IMR-90 (cell line): Measurements from ENCODE around the gene CAPRIN1. TPM values are rescaled to one million over a fixed set of nuclear protein-coding genes. Genes with fewer than 3 reads are reported as not detected.

Experiments
- CHD1 ChIP-seq: IDR thresholded peaks from 2 replicates; pipeline ENCODE4 v1.6.1; 2012; ENCODE audit warnings: low read depth, low read length, improper control_type of control experiment
- FOS ChIP-seq: fragments of 150-350 bp; IDR thresholded peaks from 2 replicates; pipeline ENCODE4 v1.6.1; 2016; ENCODE audit warnings: low read depth, low read length
- polyA plus RNA-seq, 3 experiments: library from polyadenylated mRNA; depleted of rRNA; stranded (reverse); fragments of >200 nt; gene quantifications; 2 replicates each; pipeline ENCODE4 v1.2.3, GENCODE V29; 2012; ENCODE audit warnings: low replicate concordance in 1 of 3
- total RNA-seq: library from RNA; depleted of rRNA; stranded (reverse); fragments of >200 nt; gene quantifications from 2 replicates; pipeline ENCODE4 v1.2.3, GENCODE V29; 2012
- TF ChIP-seq, protein P1 (sequence below): fragments of 150-350 bp; IDR thresholded peaks from 2 replicates; pipeline ENCODE4 v1.6.1; 2016; ENCODE audit warnings: low read depth, mild to moderate bottlenecking, low read length, moderate library complexity, borderline replicate concordance

CAPRIN1 gene
- total and polyA plus RNA-seq, 2 of the 4 experiments (the other 2 are of a cell fraction): 127 to 253 TPM

DNA sequence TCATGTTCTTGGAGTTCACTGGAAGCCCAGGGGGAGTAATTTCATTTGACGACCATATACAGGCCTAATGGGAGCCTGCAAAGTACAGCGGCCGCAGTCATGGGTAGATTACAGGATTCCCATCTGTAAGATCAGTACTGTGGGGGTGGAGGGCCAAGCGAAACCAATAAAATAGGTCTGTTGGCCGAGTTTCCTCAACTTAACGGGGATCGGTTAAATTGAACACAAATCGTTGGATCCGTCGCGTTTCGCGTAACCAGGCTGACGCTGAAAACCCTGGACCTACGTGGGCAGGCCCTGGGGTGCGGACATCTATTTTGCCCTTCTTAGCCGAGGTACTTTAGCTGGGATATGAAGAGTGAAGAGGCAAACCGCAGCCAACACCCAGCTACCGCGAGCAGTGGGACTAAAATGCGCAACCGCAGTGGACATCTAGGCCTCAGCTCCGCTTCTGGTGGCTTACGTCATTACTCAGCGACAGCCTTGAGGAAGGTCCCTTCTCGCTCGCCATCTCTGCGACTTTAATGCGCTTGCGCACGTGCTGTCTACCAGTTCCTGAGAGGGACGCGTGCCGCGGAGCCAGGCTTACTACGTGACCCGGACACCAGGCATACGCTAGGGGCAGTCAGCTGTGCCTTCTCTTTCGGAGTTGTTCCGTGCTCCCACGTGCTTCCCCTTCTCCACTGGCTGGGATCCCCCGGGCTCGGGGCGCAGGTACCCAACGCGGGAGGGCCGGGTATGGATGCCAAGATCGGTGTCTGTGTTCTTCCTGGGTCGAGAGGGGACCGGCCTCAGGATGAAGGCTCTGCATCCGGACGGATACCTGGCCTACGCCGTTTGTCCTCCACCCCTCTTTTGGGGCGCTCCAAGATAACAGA lies 53.8 kb downstream of the CAPRIN1 start, which contains the start of gene NAT10 (continued):
- TF ChIP-seq, protein P1, sequence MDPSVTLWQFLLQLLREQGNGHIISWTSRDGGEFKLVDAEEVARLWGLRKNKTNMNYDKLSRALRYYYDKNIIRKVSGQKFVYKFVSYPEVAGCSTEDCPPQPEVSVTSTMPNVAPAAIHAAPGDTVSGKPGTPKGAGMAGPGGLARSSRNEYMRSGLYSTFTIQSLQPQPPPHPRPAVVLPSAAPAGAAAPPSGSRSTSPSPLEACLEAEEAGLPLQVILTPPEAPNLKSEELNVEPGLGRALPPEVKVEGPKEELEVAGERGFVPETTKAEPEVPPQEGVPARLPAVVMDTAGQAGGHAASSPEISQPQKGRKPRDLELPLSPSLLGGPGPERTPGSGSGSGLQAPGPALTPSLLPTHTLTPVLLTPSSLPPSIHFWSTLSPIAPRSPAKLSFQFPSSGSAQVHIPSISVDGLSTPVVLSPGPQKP: no peak
- TF ChIP-seq FOS (peak; percentile 28; the same call in 1 of the 2 replicates), CHD1 (no peak)
